Mammary epithelial cell (primary cell): ENCODE measurements around the gene FRY.

ENCODE experiments used
- EZH2 ChIP-seq: IDR thresholded peaks from 2 replicates; pipeline ENCODE4 v1.6.1; 2012; ENCODE audit warnings: low read length, inconsistent platforms, borderline replicate concordance
- TF ChIP-seq, protein P1 (sequence below), 2 donors: IDR thresholded peaks in 1 of 2; conservative IDR thresholded peaks in 1 of 2; 2 replicates each; pipeline ENCODE4 v1.5.1; 2011 to 2012; ENCODE audit warnings: inconsistent platforms in 2 of 2, low read length in 2 of 2, mild to moderate bottlenecking in 2 of 2, control low read depth in 1 of 2, low read depth in 1 of 2; ENCODE audit not compliant: insufficient read depth in 1 of 2; ENCODE audit errors: extremely low read depth in 1 of 2

DNA sequence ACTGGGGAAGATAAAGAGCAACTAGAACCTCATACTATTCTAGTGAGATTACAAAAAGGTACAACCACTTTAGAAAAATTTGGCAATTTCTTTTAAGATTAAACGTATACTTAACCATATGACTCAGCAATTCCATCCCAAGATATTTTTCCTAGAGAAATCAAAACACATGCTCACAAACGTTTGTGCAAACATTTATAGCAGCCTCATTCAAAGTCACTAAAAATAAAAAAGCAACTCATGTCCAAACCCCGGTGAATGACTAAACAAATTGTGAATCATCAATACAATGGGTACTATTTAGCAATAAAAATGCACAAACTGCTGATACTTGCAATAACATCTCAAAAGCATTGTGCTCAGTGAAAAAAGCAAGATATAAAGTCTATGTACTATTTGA is 121.5 kb downstream of the FRY start:
- TF ChIP-seq, protein P1, sequence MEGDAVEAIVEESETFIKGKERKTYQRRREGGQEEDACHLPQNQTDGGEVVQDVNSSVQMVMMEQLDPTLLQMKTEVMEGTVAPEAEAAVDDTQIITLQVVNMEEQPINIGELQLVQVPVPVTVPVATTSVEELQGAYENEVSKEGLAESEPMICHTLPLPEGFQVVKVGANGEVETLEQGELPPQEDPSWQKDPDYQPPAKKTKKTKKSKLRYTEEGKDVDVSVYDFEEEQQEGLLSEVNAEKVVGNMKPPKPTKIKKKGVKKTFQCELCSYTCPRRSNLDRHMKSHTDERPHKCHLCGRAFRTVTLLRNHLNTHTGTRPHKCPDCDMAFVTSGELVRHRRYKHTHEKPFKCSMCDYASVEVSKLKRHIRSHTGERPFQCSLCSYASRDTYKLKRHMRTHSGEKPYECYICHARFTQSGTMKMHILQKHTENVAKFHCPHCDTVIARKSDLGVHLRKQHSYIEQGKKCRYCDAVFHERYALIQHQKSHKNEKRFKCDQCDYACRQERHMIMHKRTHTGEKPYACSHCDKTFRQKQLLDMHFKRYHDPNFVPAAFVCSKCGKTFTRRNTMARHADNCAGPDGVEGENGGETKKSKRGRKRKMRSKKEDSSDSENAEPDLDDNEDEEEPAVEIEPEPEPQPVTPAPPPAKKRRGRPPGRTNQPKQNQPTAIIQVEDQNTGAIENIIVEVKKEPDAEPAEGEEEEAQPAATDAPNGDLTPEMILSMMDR (conservative IDR thresholded peaks at IDR 0.05 in 1 of 2, IDR thresholded peaks at IDR 0.05 in 1 of 2; ENCODE audit: extremely low read depth in 1 of 2, insufficient read depth in 1 of 2, low read depth in 1 of 2, low read length in 2 of 2) = no peak
- TF ChIP-seq EZH2 = no peak
